Esophagus squamous epithelium (tissue), 5 donors: Measurements from ENCODE around the gene NPRL2. TPM values are rescaled to one million over a fixed set of nuclear protein-coding genes. Genes with fewer than 3 reads are reported as not detected.
"Not testable (repeated sequence)": the region's sequence is repeated elsewhere in the genome, so short reads cannot be mapped to it uniquely, and the experiment has no call there.

Experiments used
- DNase-seq: peaks from one replicate; lab custom pipeline; 2025; lab: John Stamatoyannopoulos, UW
- H3K27ac ChIP-seq, 4 donors: fragments of 200-600 bp; sonication (generic); one replicate each; pipeline ENCODE4 v1.5.1; 2016 to 2019; ENCODE audit warnings: mild to moderate bottlenecking in 1 of 4
- H3K27me3 ChIP-seq, 4 donors: fragments of 200-600 bp; sonication (generic); 1 replicate in 3 of 4; 2 replicates in 1 of 4; pipeline versions ENCODE4 v1.5.1 to v1.6.0; 2017 to 2021; ENCODE audit warnings: antibody characterized with exemption in 1 of 4
- H3K36me3 ChIP-seq, 3 donors: fragments of 200-600 bp; sonication (generic); one replicate each; pipeline ENCODE4 v1.5.1; 2016 to 2019
- H3K4me1 ChIP-seq, 3 donors: fragments of 200-600 bp; sonication (generic); one replicate each; pipeline ENCODE4 v1.5.1; 2017 to 2019
- H3K4me3 ChIP-seq, 4 donors: fragments of 200-600 bp; sonication (generic); 1 replicate in 3 of 4; 2 replicates in 1 of 4; pipeline ENCODE4 v1.5.1; 2016 to 2019; ENCODE audit warnings: mild to moderate bottlenecking in 2 of 4, moderate library complexity in 1 of 4
- H3K9me3 ChIP-seq, 3 donors: fragments of 200-600 bp; sonication (generic); one replicate each; pipeline ENCODE4 v1.5.1; 2016 to 2019
- CTCF ChIP-seq, 6 experiments: fragments of 450-650 bp in 4 of 6; fragments of 200-600 bp in 2 of 6; sonication (generic) in 2 of 6; IDR thresholded peaks; one replicate each; pipeline ENCODE4 v1.5.1; 2016 to 2019; ENCODE audit warnings: antibody characterized with exemption in 6 of 6, mild to moderate bottlenecking in 4 of 6, moderate library complexity in 4 of 6
- POLR2A ChIP-seq, 4 donors: fragments of 450-650 bp; IDR thresholded peaks; one replicate each; pipeline ENCODE4 v1.6.1; 2017; ENCODE audit warnings: antibody characterized with exemption in 4 of 4, mild to moderate bottlenecking in 4 of 4, moderate library complexity in 3 of 4
- WGBS, 2 donors: methylation state at CpG; one replicate each; pipeline ENCODE4 v1.1.5; 2018; 5-methylcytosine and 5-hydroxymethylcytosine counted together
- intact Hi-C: fragments of 100-400 bp; cut with DNase I; formaldehyde crosslinking; loops from one replicate; pipeline ENCODE4 v1.15.0; 2022
- total RNA-seq, 4 donors: library from RNA; depleted of rRNA; stranded (reverse); fragments of >200 nt; gene quantifications; one replicate each; pipeline ENCODE4 v1.1.0, GENCODE V29; 2016
- donor health status: DM: yes; HTN: yes; CAD: no.

NPRL2 gene
- total RNA-seq, 4 donors from 2014 or later = 10.4 to 21.2 (median 16.1) TPM

DNA sequence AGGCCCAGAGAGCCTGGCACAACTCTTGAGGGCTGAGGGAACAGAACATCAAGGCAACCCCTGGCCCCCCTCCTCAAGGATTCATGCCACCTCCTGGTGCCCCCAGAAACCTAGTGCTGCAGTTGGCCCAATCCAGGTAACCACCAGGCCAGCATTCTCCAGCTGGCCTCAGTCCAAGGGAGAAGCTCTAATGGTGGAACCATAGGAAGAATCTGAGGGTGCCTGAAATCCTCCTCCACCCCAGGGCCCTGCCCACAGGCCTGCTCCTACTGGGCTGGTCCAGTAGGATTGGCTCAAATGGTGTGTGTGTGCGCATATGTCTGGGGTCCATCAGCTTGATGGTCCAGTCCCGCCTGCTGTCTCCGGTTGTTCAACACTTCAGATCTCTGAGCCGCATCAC is 35.8 kb downstream of the NPRL2 start:
- H3K4me1 ChIP-seq = peaks cover 36 to 88% (median 42%) of the 10 kb centered on the region in 3 donors
- TF ChIP-seq CTCF (IDR thresholded peaks at IDR 0.05) (no peak), POLR2A (IDR thresholded peaks at IDR 0.05) (no peak)

DNA sequence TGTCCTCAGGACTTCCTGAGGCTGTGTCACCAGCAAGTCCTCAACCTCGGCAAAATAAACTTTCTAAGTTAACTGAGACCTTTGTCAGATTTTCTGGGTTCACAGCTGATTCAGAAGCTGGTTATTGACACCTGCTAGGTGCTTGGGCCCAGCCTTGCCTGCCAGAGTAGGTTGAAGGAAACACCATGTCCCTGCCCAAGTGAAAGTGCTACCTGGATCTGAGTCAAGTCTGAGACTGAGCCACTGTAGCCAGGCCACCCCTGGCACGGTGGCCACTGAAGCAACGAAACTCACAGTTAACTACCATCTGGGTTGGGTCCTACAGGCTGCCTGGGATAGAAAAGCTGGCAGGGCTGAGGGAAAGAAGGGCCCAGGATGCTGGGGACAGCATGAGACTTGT is 36.2 kb downstream of the NPRL2 start:
- 73 to 75% methylated on average over 1 of the region's 3 CpGs for WGBS, 2 donors
- H3K4me1 ChIP-seq = peaks cover 31 to 88% (median 38%) of the 10 kb centered on the region in 3 donors
- TF ChIP-seq CTCF (IDR thresholded peaks at IDR 0.05) = no peak
- TF ChIP-seq POLR2A (IDR thresholded peaks at IDR 0.05) = no peak
- intact Hi-C loops = no loop called here
- no peak for DNase-seq
- no peak overlapping the region for H3K4me3 ChIP-seq
- H3K27ac ChIP-seq = peak overlapping the region; percentile 0 to 98 (median 44)
- H3K36me3 ChIP-seq = peaks cover 0 to 30% (median 11%) of the 10 kb centered on the region in 3 donors
- no peaks in the 10 kb centered on the region for H3K27me3 ChIP-seq
- no peaks in the 10 kb centered on the region for H3K9me3 ChIP-seq

More for the DNA sequence above, 35.8 kb downstream of the NPRL2 start:
- WGBS, 2 donors = 93 to 96% methylated on average over 4 of the region's 4 CpGs
- Histone ChIP-seq H3K36me3 (peaks cover 0 to 35% (median 11%) of the 10 kb centered on the region in 3 donors), H3K27me3 (no peaks in the 10 kb centered on the region), H3K9me3 (no peaks in the 10 kb centered on the region), H3K4me3 (no peak overlapping the region), H3K27ac (peak overlapping the region; percentile 0 to 98 (median 44))
- DNase-seq = no peak
- intact Hi-C loops = no loop called here

GRCh38 chr3:50312041-50312440 is 38.5 kb downstream of the NPRL2 start:
- H3K27me3 ChIP-seq, H3K27ac ChIP-seq, H3K9me3 ChIP-seq, intact Hi-C loops, H3K36me3 ChIP-seq, DNase-seq, H3K4me3 ChIP-seq: not testable (repeated sequence)
- no CpG with 5 or more reads among the region's 32 CpGs for WGBS, 2 donors
- H3K4me1 ChIP-seq = peaks cover 8 to 65% (median 15%) of the 10 kb centered on the region in 3 donors

- no peaks in the 10 kb centered on the region for H3K27me3 ChIP-seq
- intact Hi-C loops = no loop called here
- H3K4me3 ChIP-seq = no peak overlapping the region
- H3K27ac ChIP-seq = peak overlapping the region in 1 of 4 donors; percentile 16
- peaks cover 0 to 5% (median 0%) of the 10 kb centered on the region in 3 donors for H3K9me3 ChIP-seq
- no peak for DNase-seq
- TF ChIP-seq POLR2A (IDR thresholded peaks at IDR 0.05) (no peak), CTCF (IDR thresholded peaks at IDR 0.05) (no peak)
- H3K36me3 ChIP-seq = no peaks in the 10 kb centered on the region
- peaks cover 24 to 53% (median 27%) of the 10 kb centered on the region in 3 donors for H3K4me1 ChIP-seq
Observed at GRCh38 chr3:50304601-50305000, 46.0 kb downstream of the NPRL2 start.

DNA sequence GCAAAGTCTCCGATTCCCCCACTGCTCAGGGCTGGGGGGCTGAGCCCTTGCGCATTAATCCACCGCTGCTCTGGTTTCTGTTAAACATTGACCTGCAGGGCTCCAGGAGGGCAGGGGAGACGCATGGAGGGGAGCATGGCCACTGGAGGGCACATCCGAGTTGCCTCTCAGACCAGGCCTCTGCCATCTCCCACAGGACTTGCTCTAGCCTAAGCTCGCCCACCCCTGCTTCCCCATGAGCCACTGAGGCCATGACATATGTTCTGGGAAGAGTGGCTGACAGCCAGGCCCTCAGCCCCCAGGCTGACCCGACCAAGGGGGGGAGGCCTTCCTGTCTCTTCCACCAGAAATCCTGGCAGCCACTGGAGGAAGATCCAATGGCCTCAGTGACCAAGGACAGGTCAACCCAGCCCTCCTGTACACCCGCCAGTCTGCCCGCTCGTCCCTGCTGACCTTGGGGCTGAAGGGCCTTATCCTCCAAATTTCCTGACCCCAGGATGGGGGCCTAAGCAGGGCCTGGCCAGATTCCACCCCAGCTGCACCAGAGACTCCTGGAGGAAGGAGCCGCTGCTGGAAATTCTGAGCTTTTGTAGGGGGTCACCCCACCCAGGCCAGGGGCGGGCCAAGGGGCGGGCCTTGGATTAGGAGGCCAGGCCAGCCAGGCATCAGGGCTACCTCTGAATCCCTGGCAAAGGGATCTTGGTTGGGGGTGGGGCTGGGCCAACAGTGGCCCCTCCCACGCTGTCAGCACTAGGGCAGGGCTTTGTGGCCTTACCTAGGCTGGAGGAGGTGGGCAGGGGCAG is 47.4 kb downstream of the NPRL2 start, which contains the start of gene HYAL1:
HYAL1 (minus strand) TSS at position 562 of the 803 bp plus-strand sequence. CDS start 618 bp downstream, outside the sequence.
- no peak for DNase-seq
- no peaks in the 10 kb centered on the region for H3K36me3 ChIP-seq
- intact Hi-C loops = no loop called here
- H3K9me3 ChIP-seq = peaks cover 0 to under 1% (median 0%) of the 10 kb centered on the region in 3 donors
- peak within 1 kb of the TSS in 2 of 4 donors; percentile 19 to 53 for H3K4me3 ChIP-seq
- H3K27ac ChIP-seq = peak within 1 kb of the TSS; percentile 44 to 94 (median 82)
- no peak for TF ChIP-seq POLR2A (IDR thresholded peaks at IDR 0.05)
- TF ChIP-seq CTCF (IDR thresholded peaks at IDR 0.05) = peak in 1 of 6 experiments; percentile 25
- peaks cover 30 to 58% (median 33%) of the 10 kb centered on the region in 3 donors for H3K4me1 ChIP-seq
- 62 to 82% methylated on average over 3 to 7 of the region's 14 CpGs for WGBS, 2 donors
- no peaks in the 10 kb centered on the region for H3K27me3 ChIP-seq
